Large intestine (tissue), 3 donors: ENCODE data around the gene LPCAT1. TPM values are rescaled to one million over a fixed set of nuclear protein-coding genes. Genes with fewer than 3 reads are reported as not detected.

Experiments
- DNase-seq, 2 donors: peaks; one replicate each; pipeline versions ENCODE4 v3.0.0 to v3.0.0-alpha.2; 2013
- H3K27ac ChIP-seq: one replicate; pipeline ENCODE4 v1.5.1; 2013; ENCODE audit warnings: low read length
- H3K27me3 ChIP-seq: 2 replicates; pipeline ENCODE4 v1.6.1; 2013; ENCODE audit warnings: low read length; ENCODE audit not compliant: control insufficient read depth, insufficient read depth
- H3K36me3 ChIP-seq: 2 replicates; pipeline ENCODE4 v1.6.1; 2013; ENCODE audit warnings: low read length; ENCODE audit not compliant: control insufficient read depth, insufficient read depth
- H3K4me1 ChIP-seq: one replicate; pipeline ENCODE4 v1.6.1; 2013; ENCODE audit warnings: low read length; ENCODE audit not compliant: control insufficient read depth, insufficient read depth
- H3K4me3 ChIP-seq: one replicate; pipeline ENCODE4 v1.5.1; 2013; ENCODE audit warnings: low read length
- H3K9me3 ChIP-seq: one replicate; pipeline ENCODE4 v1.6.1; 2013; ENCODE audit warnings: mild to moderate bottlenecking, low read depth, low read length, moderate library complexity; ENCODE audit not compliant: control insufficient read depth
- WGBS: methylation state at CpG from one replicate; pipeline ENCODE4 v1.1.5; 2013; ENCODE audit warnings: low lambda C conversion rate; ENCODE audit not compliant: insufficient coverage; 5-methylcytosine and 5-hydroxymethylcytosine counted together
- polyA plus RNA-seq: library from polyadenylated mRNA; unstranded; fragments of 120-200 nt; gene quantifications from one replicate; pipeline ENCODE4 v1.2.1, GENCODE V29; 2013

LPCAT1 gene
- polyA plus RNA-seq, 1 donor = 14.8 TPM

DNA sequence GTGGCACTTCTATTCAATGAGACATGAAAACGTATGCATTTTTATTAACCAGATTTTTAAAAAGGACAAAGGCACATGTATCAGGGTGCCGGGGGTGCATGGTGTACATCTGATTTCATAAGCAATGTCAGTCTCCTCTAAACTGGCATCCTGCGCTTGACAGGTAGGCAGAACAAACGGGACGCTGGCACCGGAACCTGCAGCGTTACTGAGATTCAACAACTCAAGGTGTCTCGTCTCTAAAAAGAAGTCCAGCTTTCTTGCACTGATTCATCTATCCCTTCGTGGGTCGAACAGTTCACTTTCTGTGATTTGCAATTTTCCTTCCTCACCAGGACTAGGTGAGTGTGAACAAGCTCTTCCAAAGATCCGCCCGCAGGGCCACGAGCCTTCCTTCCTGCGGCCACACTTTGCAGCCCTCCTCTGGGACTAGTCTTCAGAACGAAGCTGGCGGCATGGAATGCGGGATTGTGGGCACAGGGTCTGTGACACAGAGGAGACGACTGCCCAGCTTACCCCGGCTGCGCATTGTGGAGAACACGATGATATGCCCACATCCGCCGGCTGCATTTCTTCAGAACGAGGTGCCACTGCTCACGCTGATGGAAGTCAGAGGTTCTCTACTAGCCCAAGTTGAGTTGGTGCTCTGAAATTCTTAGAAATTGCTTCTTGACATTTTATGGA, 85.7 kb downstream of the LPCAT1 start:
- Histone ChIP-seq H3K4me3 (no peak overlapping the region), H3K27me3 (peaks cover 38% of the 10 kb centered on the region), H3K27ac (no peak overlapping the region), H3K9me3 (peaks cover 5% of the 10 kb centered on the region), H3K36me3 (no peaks in the 10 kb centered on the region), H3K4me1 (peaks cover 5% of the 10 kb centered on the region)
- WGBS = no CpG with 5 or more reads among the region's 25 CpGs
- no peak for DNase-seq

- 88% methylated on average over 3 of the region's 11 CpGs for whole genome bisulfite sequencing
- H3K9me3 ChIP-seq = peaks cover 5% of the 10 kb centered on the region
- H3K27me3 ChIP-seq = peaks cover 31% of the 10 kb centered on the region
- no peak overlapping the region for H3K4me3 ChIP-seq
- peaks cover 5% of the 10 kb centered on the region for H3K4me1 ChIP-seq
- DNase-seq = peak; percentile 52 to 77
- H3K36me3 ChIP-seq = no peaks in the 10 kb centered on the region
- no peak overlapping the region for H3K27ac ChIP-seq
These were observed 86.4 kb downstream of the LPCAT1 start for GRCh38 chr5:1437226-1437829.

GRCh38 chr5:1436681-1437080, 87.1 kb downstream of the LPCAT1 start:
- H3K36me3 ChIP-seq = no peaks in the 10 kb centered on the region
- H3K4me1 ChIP-seq = peaks cover 5% of the 10 kb centered on the region
- peaks cover 25% of the 10 kb centered on the region for H3K27me3 ChIP-seq
- peaks cover 5% of the 10 kb centered on the region for H3K9me3 ChIP-seq
- 100% methylated on average over 2 of the region's 16 CpGs for WGBS
- no peak for DNase-seq
- no peak overlapping the region for H3K27ac ChIP-seq
- H3K4me3 ChIP-seq = no peak overlapping the region

DNA sequence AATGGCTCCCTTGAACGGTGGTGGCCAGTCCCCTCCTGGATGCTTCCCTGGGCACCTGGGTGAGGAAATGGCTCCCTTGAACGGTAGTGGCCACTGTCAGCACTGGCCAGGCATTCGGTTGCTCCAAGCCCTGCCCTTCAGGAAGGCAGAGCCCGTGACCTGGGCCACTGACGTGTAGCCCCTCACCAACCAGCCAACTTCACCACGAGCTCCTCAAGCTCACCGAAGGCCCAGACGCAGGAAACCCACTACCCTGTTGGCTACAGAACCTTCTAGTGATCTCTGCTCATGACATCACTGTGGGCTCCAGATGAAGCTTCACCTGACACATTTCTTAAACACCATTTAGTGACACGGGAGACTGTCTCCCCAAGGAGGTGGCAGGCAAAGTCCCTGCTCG, 87.7 kb downstream of the LPCAT1 start:
- Histone ChIP-seq H3K4me3 (no peak overlapping the region), H3K9me3 (peaks cover 5% of the 10 kb centered on the region), H3K27me3 (peaks cover 19% of the 10 kb centered on the region), H3K4me1 (peaks cover 5% of the 10 kb centered on the region), H3K36me3 (no peaks in the 10 kb centered on the region), H3K27ac (no peak overlapping the region)
- no peak for DNase-seq
- no CpG with 5 or more reads among the region's 10 CpGs for WGBS

DNA sequence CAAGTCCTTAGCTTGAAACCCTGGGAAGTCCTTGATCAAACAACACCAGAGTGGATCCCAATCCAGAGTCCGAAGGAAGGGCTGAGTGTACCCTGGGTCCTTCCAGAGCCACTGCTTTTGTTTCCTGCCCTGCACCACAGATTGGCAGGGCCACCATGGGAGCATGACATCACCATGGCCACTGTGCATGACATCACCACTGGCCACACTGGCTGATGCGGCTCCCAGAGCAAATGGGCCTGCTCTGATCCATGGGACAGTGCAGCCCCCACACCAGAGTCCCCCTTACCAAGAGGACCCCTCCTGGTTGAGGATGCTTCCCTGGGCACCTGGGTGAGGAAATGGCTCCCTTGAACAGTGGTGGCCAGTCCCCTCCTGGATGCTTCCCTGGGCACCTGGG, 88.4 kb downstream of the LPCAT1 start:
- WGBS = no CpG with 5 or more reads among the region's 2 CpGs
- H3K9me3 ChIP-seq = peaks cover 5% of the 10 kb centered on the region
- H3K27me3 ChIP-seq = peaks cover 12% of the 10 kb centered on the region
- no peaks in the 10 kb centered on the region for H3K36me3 ChIP-seq
- no peak for DNase-seq
- no peak overlapping the region for H3K27ac ChIP-seq
- no peak overlapping the region for H3K4me3 ChIP-seq
- peaks cover 5% of the 10 kb centered on the region for H3K4me1 ChIP-seq

DNA sequence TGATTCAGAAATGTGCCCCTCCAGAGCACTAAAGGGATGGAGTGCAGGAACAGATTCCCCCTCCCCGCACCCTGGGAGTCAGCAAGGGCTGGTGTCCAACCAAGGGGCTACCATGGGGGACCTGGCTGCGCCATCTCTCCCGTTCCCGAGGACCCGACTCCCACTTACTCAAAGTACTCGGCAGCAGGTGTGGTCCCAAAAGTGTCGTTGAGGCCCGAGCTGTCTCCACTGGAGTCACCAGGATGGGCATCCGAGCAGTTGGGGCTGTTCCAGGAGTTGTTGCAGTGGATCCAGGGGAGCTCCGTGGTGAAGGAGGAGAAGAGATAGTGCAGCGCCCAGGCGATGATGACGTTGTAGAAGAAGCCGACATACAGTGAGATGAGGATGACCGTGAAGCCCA, 91.5 kb downstream of the LPCAT1 start:
- Histone ChIP-seq H3K9me3 (peaks cover 8% of the 10 kb centered on the region), H3K27me3 (no peaks in the 10 kb centered on the region), H3K36me3 (no peaks in the 10 kb centered on the region), H3K27ac (no peak overlapping the region), H3K4me3 (no peak overlapping the region), H3K4me1 (peaks cover under 1% of the 10 kb centered on the region)
- no peak for DNase-seq
- 100% methylated on average over 2 of the region's 15 CpGs for WGBS

DNA sequence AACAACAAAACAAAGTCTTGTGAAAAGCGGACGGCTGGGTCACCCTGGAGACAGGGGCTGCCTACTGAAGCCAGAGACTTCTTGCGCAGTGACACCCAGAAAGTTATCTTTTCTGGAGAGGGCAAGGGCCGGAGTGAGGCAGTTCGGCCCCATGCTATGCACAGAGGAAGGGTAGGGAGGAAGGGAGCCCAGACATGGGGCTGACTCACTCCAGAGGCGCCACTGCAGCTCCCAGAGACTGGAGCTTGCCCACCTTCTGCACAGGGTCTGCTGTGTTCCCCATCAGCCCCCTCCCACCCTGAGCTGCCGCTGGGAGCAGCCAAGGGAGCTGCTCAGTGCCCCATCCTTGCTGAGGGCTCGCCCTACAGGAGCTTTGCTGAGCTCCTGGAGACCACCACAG, 91.9 kb downstream of the LPCAT1 start:
- Histone ChIP-seq H3K27ac (no peak overlapping the region), H3K4me3 (no peak overlapping the region), H3K9me3 (peaks cover 8% of the 10 kb centered on the region), H3K4me1 (no peaks in the 10 kb centered on the region), H3K36me3 (no peaks in the 10 kb centered on the region), H3K27me3 (no peaks in the 10 kb centered on the region)
- DNase-seq = no peak
- WGBS = no CpG with 5 or more reads among the region's 8 CpGs

- H3K4me3 ChIP-seq = no peak overlapping the region
- WGBS = no CpG with 5 or more reads among the region's 33 CpGs
- peaks cover 8% of the 10 kb centered on the region for H3K9me3 ChIP-seq
- DNase-seq = no peak
- no peaks in the 10 kb centered on the region for H3K27me3 ChIP-seq
- H3K4me1 ChIP-seq = no peaks in the 10 kb centered on the region
- no peaks in the 10 kb centered on the region for H3K36me3 ChIP-seq
- H3K27ac ChIP-seq = no peak overlapping the region
These were observed 92.5 kb downstream of the LPCAT1 start for GRCh38 chr5:1431021-1431811.

- no peak for DNase-seq
- Histone ChIP-seq H3K27me3 (no peaks in the 10 kb centered on the region), H3K36me3 (no peaks in the 10 kb centered on the region), H3K27ac (no peak overlapping the region), H3K4me3 (no peak overlapping the region), H3K4me1 (no peaks in the 10 kb centered on the region), H3K9me3 (peaks cover 8% of the 10 kb centered on the region)
- 100% methylated on average over 3 of the region's 26 CpGs for WGBS
These were observed 93.5 kb downstream of the LPCAT1 start for GRCh38 chr5:1430121-1430795.

DNA sequence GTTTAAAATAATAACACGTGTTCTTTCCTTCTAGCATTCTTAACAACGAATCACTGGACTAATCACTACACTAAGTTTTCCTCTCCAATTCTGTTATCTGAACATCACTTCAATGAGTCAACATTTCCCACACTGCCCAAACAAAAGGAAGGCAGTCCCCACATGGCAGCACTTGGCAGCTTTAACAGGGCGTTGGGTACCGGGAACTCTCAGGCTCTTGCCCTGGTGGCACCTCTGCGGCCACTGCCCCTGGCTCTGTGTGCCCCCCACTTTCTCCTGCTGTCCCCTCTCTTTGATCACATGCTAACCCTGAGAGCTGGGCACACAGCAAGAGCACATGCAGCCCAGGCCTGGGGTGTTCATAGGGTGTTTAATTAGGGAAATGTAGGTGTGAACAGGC, 94.3 kb downstream of the LPCAT1 start:
- no peaks in the 10 kb centered on the region for H3K36me3 ChIP-seq
- H3K27me3 ChIP-seq = no peaks in the 10 kb centered on the region
- H3K27ac ChIP-seq = no peak overlapping the region
- WGBS = 100% methylated on average over 1 of the region's 5 CpGs
- H3K4me3 ChIP-seq = no peak overlapping the region
- peaks cover 8% of the 10 kb centered on the region for H3K9me3 ChIP-seq
- no peaks in the 10 kb centered on the region for H3K4me1 ChIP-seq
- DNase-seq = no peak
